HG03378 (cell line): ENCODE measurements around the gene HERC2.

Experiments used
- ATAC-seq: cut with Tn5 transposase; IDR thresholded peaks from one replicate; pipeline ENCODE4 v1.9.1; 2021; ENCODE audit warnings: mild to moderate bottlenecking, moderate library complexity; ENCODE audit not compliant: unreplicated experiment

Gene HERC2

DNA sequence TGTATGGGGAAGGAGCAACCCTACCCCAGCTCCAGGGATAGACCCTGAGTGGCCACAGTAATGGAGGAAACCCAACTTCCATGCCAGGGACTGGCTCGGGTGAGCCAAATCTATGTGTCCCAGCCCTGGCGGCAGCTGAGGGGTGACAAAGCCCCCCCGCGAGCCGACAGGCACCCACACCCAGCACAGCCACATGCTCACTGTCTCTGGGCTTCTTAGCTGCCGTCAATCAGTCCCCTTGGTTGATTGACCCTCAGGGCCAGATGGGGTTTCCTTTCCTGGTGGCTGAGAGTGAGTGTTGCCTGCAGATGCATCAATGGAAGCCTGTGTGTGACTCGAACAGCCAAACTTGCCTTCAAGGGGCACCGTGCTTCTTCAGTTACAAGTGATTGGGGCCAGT lies 220.8 kb downstream of the HERC2 start:
- ATAC-seq, result no peak

GRCh38 chr15:28100516-28101195 lies 221.3 kb downstream of the HERC2 start:
- ATAC-seq, result no peak

DNA sequence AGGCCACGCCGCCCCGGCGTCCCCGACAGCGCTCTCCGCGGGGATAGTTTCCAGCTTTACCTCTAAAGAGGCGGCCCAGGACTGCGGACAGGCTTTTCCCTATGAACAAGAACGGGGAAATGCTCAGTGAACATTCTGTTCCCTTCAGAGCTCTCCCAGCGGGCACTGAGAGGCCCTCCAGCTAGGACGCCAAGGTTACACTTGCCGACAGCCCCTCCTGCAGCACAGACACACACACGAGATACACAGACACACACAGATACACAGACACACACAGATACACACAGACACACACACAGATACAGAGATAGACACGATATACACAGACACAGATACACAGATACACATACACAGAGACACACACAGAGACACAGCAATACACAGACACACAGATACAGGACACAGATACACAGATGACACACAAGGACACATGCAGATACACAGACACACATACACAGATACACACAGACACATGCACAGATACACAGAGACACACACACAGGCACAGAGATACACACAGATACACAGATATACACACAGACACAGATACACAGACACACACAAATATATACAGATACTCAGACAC lies 222.3 kb downstream of the HERC2 start:
- no peak for ATAC-seq

- ATAC-seq, result no peak
Measured at GRCh38 chr15:28098766-28099554, 223.0 kb downstream of the HERC2 start, which contains the start of gene OCA2. OCA2 (minus strand) TSS chr15:28099315; CDS start chr15:28081874, 17,441 bp downstream.

DNA sequence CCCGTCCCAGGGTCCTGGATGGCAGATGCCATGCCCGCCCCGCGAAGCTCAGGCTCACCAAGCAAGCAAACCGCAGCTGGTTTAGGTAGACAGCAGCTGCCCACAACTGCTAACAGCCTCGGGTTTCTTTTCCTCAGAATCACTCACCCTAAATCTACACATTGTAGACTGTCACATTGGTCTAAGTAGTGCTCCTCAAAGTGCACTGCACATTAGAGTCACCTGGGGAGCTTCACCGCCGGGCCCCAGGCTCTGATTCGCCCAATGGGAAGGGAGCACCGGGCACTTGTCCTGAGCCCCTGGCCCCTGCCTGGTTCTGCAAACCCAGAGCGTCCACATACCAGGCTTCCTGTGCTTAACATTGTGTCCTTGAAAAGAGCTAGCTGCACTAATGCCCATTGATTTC lies 223.6 kb downstream of the HERC2 start:
- ATAC-seq, result no peak

DNA sequence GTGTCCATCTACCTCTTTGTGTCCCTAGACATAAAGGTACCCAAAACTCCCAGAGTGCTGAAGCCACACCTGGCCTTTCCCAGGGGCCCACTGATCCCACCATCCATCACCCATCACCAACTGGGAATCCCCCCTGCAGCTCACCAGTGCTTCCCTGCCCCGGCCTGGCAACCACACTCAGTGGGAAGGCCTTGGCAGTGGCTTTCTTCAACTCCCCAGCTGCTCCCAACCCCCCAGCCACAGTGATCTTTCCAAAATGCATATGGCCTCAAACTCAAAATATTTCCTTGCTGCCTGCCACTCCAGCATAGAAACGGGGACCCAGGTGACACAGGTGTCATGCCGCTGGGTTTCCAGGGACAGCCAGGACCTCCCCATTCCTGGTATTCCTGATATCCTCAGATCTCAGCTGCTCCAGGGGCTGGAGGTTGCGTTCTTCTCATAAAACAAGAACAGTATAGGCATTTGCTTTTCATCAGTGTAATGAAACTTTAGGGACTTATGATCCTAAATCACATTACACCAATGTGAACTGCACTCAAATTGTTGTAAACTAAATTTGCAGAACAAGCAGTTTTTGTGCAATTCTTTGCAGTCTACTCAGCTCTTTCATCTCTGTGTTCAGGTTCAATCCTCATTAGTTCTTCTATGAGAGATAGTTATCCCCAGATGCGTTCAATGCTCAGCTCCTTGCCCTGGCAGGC lies 224.2 kb downstream of the HERC2 start:
- ATAC-seq, result no peak

DNA sequence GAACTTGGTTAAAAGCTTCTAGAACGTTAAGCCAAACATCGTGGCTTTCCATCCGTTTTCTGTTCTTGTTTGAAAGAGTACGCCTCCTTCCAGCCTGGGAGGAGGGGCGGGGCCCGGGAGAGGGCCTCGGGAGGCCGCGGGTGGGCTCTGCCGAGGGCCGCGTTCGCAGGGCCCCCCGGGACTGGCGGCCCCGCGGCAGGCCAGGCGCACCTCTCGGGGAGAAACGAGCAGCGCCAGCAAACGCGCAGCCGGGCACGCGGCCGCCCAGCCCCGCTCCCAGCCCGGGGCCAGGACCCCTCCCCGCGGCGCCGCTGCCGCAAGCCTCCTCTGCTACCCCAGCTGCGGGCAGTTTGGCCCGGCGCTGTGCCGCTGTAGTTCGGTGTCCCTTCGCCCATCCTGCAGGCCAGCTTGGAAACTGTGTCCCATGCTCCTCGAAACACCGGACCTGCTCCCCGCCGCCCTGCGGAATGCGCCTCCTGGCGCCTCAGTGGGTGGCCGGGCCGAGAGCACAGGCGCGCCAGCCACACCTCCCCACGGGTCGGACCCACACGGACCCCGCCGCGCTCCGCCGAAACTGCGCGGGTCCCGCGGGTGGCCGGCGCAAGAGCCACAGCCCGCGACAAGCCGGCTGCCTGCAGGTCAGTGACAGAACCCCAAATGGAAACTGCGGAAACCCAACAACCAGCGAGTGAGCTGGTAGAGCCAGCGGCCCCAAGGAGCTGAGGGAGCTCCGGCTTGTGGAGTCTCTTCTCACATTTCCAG lies 225.1 kb downstream of the HERC2 start:
- ATAC-seq, result no peak

GRCh38 chr15:28096411-28096669 lies 225.6 kb downstream of the HERC2 start:
- peak; percentile 15 for ATAC-seq

GRCh38 chr15:28094732-28095521 lies 227.1 kb downstream of the HERC2 start:
- no peak for ATAC-seq

DNA sequence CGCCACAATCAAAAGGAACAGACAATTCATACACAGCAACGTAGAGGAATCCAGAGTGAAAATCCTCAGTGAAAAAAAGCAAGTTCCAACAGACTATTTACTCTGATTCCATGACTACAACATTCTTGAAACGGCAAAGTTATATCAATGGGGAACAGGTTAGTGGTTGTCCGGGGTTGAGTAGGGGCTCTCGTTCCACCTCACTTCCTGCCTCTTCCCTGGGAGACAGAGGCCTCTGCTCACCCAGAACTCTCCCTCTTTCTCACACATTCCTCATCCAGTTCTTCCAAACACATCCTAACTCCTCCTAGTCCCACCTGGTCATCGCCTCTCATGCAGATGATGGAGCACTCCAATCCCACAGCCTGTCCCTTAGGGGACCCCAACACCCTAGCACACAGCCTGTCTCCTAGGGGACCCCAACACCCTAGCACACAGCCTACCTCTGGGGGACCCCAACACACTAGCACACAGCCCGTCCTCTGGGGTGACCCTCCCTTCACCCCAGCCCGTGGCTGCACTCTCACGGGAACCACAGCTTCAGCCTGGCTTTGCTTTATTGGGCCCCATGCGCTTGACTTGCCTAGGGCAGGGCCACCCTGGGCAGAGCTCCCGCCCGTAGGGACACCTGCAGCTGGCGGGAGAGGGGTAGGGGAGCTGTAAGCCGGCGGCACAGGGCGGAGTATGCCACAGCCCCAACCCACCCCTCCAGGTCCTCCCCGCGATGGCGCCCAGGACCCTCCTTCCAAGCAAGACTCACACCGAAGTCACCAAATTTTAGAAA lies 228.0 kb downstream of the HERC2 start:
- no peak for ATAC-seq

GRCh38 chr15:28091313-28091712 lies 230.7 kb downstream of the HERC2 start:
- no peak for ATAC-seq

- ATAC-seq, result peak; percentile 99
Measured at GRCh38 chr15:28086175-28086703, 235.7 kb downstream of the HERC2 start.

- peak; percentile 22 for ATAC-seq
Measured at GRCh38 chr15:28085489-28086174, 236.3 kb downstream of the HERC2 start.

GRCh38 chr15:28084547-28084946 lies 237.4 kb downstream of the HERC2 start:
- ATAC-seq, result no peak

GRCh38 chr15:28082891-28083684 lies 238.9 kb downstream of the HERC2 start:
- no peak for ATAC-seq

DNA sequence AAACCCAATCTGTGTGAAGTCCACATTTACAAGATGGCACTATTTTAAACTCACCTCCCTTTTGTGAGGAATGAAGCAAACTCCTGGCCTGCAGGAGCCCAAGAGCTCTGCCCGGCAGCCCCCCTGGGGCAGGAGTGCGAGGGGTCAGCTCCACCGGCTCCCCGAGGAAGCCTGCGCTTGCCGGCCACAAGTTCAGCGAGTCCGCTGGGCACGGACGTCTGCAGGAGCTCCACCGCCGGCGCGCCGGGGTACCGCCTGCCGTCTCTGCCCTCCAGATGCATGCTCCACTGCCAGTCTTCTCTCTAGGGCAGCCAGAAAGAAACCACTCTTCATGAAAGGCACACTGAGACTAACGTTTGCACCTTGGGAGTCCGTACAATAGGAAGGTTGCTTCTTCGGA lies 240.4 kb downstream of the HERC2 start:
- no peak for ATAC-seq

DNA sequence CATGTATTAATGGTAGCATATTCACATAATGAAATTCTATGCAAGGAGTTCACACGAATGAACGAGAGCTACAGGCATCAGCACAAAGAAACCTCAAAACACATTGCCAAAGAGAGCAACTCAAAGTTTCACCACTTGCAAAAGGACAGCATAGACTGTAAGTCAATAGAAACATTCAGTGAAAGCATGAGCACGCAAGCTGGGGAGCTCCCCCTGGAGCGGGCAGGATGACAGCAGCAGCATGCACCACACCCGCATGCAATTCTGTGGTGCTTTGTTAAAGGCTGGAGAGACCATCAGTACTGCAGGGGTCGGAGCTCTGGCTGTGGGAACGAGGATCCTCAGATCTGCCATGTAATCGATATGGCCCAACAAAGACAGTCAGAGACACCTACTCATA lies 241.6 kb downstream of the HERC2 start:
- no peak for ATAC-seq
